Activated T-cell treated with anti-CD3 and anti-CD28 coated beads for 1 hour (primary cell): Measurements from ENCODE around the gene SLC39A9.

Source experiments
- DNase-seq: peaks from one replicate; pipeline ENCODE4 v3.0.0-alpha.2; 2020; ENCODE audit warnings: low read depth

SLC39A9 gene

GRCh38 chr14:69504775-69505174, 106.3 kb downstream of the SLC39A9 start:
- no peak for DNase-seq

GRCh38 chr14:69505338-69506240, 107.1 kb downstream of the SLC39A9 start:
- no peak for DNase-seq

- DNase-seq = no peak
Measured at GRCh38 chr14:69506241-69506595, 107.7 kb downstream of the SLC39A9 start.
